MG63 (cell line): Measurements from ENCODE around the gene LARP1. TPM values are rescaled to one million over a fixed set of nuclear protein-coding genes. Genes with fewer than 3 reads are reported as not detected.
"Not testable (repeated sequence)": the region's sequence is repeated elsewhere in the genome, so short reads cannot be mapped to it uniquely, and the experiment has no call there.

ENCODE experiments used
- DNase-seq: peaks from one replicate; pipeline ENCODE4 v3.0.0-alpha.2; 2020
- H3K27me3 ChIP-seq: fragments of 250-450 bp; sonication (Bioruptor Pico); 2 replicates; pipeline ENCODE4 v1.5.1; 2020; ENCODE audit warnings: mild to moderate bottlenecking, moderate library complexity
- H3K36me3 ChIP-seq: fragments of 250-450 bp; sonication (Bioruptor Pico); 2 replicates; pipeline ENCODE4 v1.5.1; 2020; ENCODE audit warnings: mild to moderate bottlenecking, moderate library complexity
- H3K4me3 ChIP-seq: fragments of 250-450 bp; sonication (Bioruptor Pico); 2 replicates; pipeline ENCODE4 v1.5.1; 2020; ENCODE audit warnings: mild to moderate bottlenecking, moderate library complexity
- H3K9me3 ChIP-seq: fragments of 250-450 bp; sonication (Bioruptor Pico); 2 replicates; pipeline ENCODE4 v1.5.1; 2020; ENCODE audit warnings: mild to moderate bottlenecking, moderate library complexity
- total RNA-seq: library from RNA; depleted of rRNA; stranded (reverse); fragments of >200 nt; shearing (Covaris generic); gene quantifications from 2 replicates; pipeline ENCODE4 v1.2.3, GENCODE V29; 2014; ENCODE audit warnings: low replicate concordance

LARP1 gene
- total RNA-seq, 1 experiment from 2014 or later, result 36.5 TPM

DNA sequence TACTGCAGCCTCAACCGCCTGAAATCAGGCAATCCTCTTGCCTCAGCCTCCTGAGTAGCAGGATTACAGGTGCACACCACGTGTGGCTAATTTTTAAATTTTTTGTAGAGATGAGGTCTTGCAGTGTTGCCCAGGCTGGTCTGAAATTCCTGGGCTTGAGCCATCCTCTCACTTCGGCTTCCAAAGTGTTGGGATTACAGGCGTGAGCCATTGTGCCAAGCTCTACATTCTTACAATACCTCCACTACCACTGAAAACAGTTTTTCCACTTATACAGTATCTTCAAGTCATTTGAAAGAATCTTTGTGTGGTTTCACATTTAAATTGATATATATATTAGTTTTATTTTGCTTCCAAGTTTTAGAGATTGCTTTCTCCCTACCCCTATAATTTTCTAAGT is 42.6 kb downstream of the LARP1 start:
- H3K27me3 ChIP-seq, result no peaks in the 10 kb centered on the region
- no peak overlapping the region for H3K4me3 ChIP-seq
- DNase-seq, result no peak
- H3K36me3 ChIP-seq, result peaks cover 94% of the 10 kb centered on the region
- no peaks in the 10 kb centered on the region for H3K9me3 ChIP-seq

DNA sequence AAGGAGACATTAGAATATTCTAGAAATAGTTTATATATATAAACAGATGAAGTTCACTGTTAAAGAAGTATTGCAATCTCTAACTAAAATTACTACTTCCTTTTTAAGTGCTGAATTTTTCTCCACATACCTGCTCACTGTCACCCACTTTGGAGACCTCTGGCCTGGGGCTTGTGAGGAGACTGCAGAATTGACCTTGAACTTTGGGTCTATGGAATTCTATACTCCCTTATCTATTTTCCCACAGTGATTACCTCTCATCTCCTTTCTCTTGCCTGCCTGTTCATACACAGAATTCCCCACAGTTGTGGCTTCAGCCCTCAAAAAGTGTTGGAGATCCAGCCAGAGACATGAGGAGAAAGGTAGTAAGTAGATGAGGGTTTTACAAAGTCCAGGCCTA is 45.4 kb downstream of the LARP1 start:
- H3K27me3 ChIP-seq, result no peaks in the 10 kb centered on the region
- H3K4me3 ChIP-seq, result no peak overlapping the region
- DNase-seq, result no peak
- peaks cover 94% of the 10 kb centered on the region for H3K36me3 ChIP-seq
- H3K9me3 ChIP-seq, result no peaks in the 10 kb centered on the region

DNA sequence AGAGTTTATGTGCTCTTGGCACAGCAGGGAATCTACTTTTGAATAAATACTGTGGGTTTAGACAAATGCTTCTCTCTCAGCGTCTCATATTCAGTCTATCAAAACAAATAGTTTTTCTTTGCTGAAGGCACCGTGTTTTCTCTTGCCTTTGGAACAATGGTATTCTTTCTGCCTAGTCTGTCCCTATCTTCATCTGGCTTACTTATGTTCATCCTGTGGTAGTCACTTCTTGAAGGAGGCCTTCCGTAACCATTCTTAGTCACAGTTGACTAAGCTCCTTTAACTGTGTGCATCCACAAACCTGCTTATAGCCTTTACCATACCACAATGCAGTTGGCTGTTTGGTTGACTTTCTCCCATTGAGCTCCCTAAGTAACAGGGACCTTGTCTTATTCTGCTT is 45.9 kb downstream of the LARP1 start:
- no peak overlapping the region for H3K4me3 ChIP-seq
- no peak for DNase-seq
- H3K36me3 ChIP-seq, result peaks cover 99% of the 10 kb centered on the region
- no peaks in the 10 kb centered on the region for H3K9me3 ChIP-seq
- no peaks in the 10 kb centered on the region for H3K27me3 ChIP-seq

DNA sequence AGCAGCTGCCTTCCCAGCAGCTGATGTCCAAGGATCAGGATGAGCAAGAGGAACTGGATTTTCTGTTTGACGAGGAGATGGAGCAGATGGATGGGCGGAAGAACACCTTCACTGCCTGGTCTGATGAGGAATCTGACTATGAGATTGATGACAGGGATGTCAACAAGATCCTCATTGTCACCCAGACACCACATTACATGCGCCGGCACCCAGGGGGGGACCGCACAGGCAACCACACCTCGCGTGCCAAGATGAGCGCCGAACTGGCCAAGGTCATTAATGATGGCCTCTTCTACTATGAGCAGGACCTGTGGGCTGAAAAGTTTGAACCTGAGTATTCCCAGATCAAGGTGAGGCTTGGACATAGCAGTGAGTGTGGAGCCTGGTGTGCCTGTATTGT is 46.9 kb downstream of the LARP1 start:
- Histone ChIP-seq H3K4me3 (no peak overlapping the region), H3K9me3 (no peaks in the 10 kb centered on the region), H3K36me3 (peaks cover 100% of the 10 kb centered on the region), H3K27me3 (no peaks in the 10 kb centered on the region)
- no peak for DNase-seq

DNA sequence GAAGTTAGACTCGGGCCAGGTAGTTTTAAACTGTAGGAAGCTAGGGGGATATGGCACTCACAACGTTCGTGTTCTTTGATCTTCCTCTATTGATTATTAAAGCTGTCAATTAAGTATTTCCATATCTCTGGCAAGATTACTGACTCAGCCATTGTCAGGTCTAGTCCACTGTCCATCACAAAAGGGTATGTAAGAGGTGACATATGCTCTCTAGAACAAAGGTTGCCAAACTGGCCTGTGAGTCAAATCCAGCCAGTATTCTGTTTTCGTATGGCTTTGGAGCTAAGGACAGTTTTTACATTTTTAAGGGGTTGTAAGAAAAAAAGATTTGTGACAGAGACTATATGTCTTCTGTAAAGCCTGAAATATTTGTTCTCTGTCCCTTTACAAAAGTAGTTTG is 51.0 kb downstream of the LARP1 start:
- H3K27me3 ChIP-seq, result no peaks in the 10 kb centered on the region
- no peak for DNase-seq
- H3K36me3 ChIP-seq, result peaks cover 96% of the 10 kb centered on the region
- H3K4me3 ChIP-seq, result no peak overlapping the region
- H3K9me3 ChIP-seq, result no peaks in the 10 kb centered on the region

DNA sequence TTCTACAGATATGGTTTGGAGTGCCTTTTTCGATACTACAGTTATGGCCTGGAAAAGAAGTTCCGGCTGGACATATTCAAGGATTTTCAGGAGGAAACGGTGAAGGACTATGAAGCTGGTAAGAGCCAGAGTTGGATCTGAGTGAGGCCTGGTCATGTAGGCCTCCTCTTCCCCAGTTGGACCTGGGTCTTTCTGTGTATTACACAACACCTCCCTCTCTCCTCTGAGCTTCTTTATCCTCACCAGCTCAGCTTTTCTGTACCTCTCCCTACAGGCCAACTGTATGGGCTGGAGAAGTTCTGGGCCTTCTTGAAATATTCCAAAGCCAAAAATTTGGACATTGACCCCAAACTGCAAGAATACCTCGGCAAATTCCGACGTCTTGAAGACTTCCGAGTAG is 56.1 kb downstream of the LARP1 start:
- peaks cover 95% of the 10 kb centered on the region for H3K36me3 ChIP-seq
- H3K27me3 ChIP-seq, result no peaks in the 10 kb centered on the region
- no peak overlapping the region for H3K4me3 ChIP-seq
- DNase-seq, result no peak
- no peaks in the 10 kb centered on the region for H3K9me3 ChIP-seq

DNA sequence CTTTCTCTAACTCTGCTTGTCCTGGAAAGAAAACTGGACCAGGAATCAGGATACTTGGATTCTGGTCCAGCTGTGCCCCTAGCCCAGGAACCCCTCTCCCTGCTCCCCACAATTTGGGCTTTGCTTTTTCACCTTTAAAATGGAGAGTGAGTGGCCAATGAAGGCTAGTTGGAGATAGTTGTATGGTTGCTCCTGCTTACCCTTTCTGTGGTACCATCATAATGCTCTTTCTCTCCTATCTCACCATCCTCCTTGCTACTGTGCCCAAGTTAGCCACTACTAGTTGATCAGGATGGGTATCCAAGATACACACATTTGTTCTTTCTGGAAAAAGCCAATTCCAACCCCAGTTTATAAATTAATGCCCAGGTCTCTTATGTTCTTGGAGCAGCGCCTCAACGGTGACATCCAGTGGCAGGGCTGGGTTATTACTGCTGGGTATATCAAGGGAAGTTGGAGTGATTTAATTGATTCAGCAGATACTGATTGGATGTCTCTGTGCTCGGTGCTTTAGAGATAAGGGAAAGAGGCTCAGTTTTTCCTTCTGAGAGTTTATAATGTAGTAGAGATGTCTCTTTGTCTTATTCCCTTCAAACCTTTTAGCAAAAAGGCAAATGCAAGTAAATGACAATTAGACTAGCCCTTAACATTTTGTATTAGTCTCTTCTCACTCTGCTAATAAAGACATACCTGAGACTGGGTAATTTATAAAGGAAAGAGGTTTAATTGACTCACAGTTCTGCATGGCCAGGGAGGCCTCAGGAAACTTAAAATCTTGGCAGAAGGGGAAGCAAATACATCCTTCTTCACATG is 56.7 kb downstream of the LARP1 start:
- Histone ChIP-seq H3K27me3 (no peaks in the 10 kb centered on the region), H3K36me3 (peaks cover 93% of the 10 kb centered on the region), H3K9me3 (no peaks in the 10 kb centered on the region), H3K4me3 (no peak overlapping the region)
- peak; percentile 60 for DNase-seq

DNA sequence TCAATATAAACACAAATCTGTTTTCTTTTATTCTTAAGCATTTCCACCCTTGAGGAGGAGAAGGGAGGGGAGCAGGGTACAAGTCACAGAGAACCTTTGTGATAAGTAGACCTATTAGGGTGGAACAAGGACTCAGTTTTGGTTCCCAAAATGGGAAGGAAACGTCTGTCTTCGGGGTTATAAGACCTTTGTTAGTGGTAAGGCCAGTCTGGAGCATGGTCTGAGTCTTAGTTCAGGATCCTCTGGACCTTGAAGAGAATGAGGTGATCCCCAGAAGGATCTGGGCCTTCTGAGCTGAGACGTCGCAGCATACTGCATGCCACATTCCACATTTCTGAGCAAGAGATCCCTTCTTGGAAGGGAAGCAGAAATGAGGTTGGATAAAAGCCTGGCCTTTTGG is 58.0 kb downstream of the LARP1 start:
- Histone ChIP-seq H3K36me3 (peaks cover 93% of the 10 kb centered on the region), H3K9me3 (no peaks in the 10 kb centered on the region), H3K27me3 (no peaks in the 10 kb centered on the region), H3K4me3 (no peak overlapping the region)
- DNase-seq, result no peak

DNA sequence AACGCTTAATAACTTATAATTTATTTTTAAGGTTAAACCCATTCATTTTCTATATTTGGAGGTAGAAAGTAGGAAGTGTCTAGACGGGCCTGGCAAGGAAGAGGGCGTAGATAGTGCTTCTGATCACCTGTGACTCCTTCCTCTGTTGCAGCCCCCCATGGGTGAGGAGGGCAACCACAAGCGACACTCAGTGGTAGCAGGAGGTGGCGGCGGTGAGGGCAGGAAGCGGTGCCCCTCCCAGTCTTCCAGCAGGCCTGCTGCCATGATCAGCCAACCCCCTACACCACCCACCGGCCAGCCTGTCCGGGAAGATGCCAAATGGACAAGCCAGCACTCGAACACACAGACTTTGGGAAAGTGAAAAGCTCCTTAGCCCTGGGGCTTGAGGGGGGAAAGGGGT is 58.6 kb downstream of the LARP1 start:
- no peaks in the 10 kb centered on the region for H3K9me3 ChIP-seq
- no peak for DNase-seq
- no peak overlapping the region for H3K4me3 ChIP-seq
- H3K27me3 ChIP-seq, result no peaks in the 10 kb centered on the region
- peaks cover 93% of the 10 kb centered on the region for H3K36me3 ChIP-seq

DNA sequence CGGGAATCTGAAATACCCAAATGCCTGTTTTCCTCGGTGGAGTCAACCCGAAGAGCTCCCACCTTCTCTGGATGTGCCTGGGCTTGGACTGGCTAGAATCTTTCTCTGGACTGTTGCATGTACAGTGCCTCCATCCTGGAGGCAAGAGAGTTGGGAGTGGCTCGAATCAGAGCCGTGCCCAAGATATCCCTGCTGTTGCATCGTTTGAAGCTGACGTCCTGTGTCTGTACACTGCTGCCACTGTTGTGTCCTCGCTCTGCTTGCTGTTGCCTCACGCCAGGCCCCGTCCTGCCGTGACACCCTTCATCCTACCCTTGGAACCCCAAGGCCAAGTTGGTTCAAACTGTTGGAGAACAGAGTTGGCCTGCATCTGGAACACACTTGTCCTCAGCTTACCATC is 59.8 kb downstream of the LARP1 start:
- no peak overlapping the region for H3K4me3 ChIP-seq
- no peak for DNase-seq
- H3K9me3 ChIP-seq, result no peaks in the 10 kb centered on the region
- peaks cover 94% of the 10 kb centered on the region for H3K36me3 ChIP-seq
- no peaks in the 10 kb centered on the region for H3K27me3 ChIP-seq

DNA sequence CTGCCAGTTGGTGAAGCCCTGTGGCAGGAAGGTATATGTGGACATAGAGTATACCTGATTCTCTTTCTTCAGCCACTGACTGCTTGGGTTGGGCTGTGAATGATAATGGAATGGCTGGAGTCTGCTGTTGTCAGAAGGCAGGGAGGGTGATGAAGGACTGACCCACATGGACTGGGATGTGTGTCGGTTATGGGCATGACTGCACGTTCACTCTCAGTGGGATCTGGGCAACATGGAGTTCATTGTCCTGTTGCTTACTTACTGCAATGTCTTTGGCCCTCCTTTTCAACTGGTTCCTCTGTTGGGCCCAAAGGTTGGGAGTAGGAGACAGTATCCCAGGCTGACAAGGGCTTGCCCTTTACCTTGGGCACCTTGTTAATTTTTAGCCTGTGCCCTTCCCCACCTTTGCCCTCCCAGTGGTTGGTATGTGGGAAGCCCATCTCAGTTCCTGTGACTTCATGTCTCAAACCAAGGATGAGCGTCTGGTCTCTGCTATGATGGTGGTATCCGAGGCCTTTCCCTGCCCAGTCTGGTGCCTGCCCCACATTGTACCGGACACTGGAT is 60.6 kb downstream of the LARP1 start:
- peaks cover 96% of the 10 kb centered on the region for H3K36me3 ChIP-seq
- no peak for DNase-seq
- H3K9me3 ChIP-seq, result no peaks in the 10 kb centered on the region
- no peaks in the 10 kb centered on the region for H3K27me3 ChIP-seq
- H3K4me3 ChIP-seq, result no peak overlapping the region

DNA sequence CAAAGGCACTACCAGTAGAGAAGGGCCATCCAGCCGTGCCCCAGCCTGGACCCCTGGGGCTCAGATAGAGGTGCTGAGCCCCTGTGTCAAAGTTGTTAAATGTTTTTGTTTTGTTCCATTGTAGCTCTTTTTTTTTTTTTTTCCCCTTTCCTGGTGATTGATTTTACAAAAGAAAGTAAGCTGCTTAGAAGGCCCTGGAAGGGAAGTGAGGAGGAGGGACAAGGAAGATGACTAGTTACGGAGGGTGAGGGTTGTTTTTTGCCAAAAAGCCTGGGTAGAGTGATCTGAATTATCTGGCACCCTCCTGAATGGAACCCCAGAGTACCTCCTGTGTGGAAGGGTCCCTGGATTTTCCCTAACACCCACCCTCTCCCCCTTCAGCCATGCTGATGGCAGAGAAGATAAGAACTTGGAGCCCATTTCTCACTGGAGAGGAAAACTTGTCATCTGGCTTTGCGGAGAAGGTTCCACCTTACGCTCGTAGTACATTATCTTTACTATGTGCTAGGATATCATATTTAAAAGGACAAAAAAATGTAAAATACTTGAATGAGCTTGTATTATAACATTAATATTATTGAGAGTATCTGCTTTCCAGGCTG is 61.8 kb downstream of the LARP1 start:
- Histone ChIP-seq H3K36me3 (peaks cover 96% of the 10 kb centered on the region), H3K4me3 (no peak overlapping the region), H3K27me3 (no peaks in the 10 kb centered on the region), H3K9me3 (no peaks in the 10 kb centered on the region)
- no peak for DNase-seq

DNA sequence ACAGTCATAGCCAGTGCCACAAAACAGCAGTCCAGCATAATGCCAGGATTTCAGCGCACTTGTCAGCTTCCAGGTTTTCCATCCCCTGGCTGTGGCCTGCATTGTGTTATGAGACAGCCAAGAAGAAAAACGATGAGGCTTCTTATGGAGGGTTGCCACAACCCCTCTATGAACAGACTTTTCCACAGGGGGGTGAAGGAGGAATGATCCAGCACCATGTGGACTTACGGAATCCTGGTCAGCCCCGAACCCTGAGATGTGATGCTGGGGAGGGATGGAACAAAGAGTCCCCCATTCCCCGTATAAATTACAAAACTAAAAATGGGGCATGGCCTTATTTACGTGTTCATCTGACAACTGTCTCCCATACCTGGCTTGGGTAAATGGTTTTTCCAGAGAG is 62.6 kb downstream of the LARP1 start:
- no peaks in the 10 kb centered on the region for H3K27me3 ChIP-seq
- H3K4me3 ChIP-seq, result no peak overlapping the region
- peaks cover 97% of the 10 kb centered on the region for H3K36me3 ChIP-seq
- no peaks in the 10 kb centered on the region for H3K9me3 ChIP-seq
- no peak for DNase-seq

DNA sequence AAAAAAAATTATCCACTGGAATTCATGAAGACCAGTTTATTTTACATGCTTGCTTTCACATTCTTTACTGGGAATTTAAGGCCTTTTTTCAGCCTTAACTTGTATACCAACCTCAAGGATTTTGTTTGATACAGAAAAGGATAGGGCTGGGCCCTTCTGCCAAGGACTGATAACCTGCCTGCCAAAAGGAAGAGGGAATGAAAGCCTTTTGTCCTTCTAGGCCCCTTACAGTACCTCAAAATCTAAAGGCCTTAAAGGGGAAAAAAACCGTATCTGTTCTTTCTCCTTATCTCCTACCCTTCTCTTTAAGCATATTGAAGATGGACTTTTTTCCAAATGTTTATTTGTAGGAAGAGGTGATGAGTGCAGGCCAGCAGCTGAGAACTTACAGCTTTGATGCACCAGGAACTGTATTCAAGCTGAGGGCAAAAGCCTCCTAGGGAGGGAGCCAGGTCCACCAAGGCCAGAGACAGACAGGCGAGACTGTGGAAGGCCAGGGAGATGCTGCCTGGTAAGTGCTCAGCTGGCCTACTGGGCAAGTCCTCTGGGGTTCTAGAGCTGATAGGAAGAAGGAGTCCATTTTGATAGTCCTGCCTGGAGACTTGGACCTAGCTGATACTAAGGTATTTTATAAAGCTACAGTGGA is 63.4 kb downstream of the LARP1 start:
- Histone ChIP-seq H3K36me3 (peaks cover 94% of the 10 kb centered on the region), H3K4me3 (no peak overlapping the region), H3K27me3 (no peaks in the 10 kb centered on the region), H3K9me3 (no peaks in the 10 kb centered on the region)
- no peak for DNase-seq

DNA sequence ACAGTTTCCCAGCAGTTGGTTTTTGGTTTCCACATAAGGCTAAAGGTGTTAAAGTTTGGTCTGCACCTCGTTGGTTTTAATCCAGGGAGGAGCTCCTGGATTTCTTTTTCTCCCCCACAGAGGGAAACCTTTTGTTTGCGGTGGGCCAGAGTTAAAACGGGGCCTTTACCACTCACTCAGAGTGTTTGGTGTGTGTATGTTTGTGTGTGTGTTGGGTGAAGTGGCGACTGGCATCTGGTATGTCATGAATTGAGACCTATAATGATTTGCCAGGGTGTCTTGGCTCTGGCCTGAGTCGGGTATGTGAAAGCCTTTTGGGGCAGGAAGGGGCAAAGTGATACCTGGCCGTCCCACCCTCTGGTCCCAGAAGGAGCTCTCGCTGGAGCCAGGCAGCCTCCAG is 64.4 kb downstream of the LARP1 start:
- Histone ChIP-seq H3K27me3 (no peaks in the 10 kb centered on the region), H3K9me3 (no peaks in the 10 kb centered on the region), H3K36me3 (peaks cover 94% of the 10 kb centered on the region), H3K4me3 (no peak overlapping the region)
- no peak for DNase-seq

DNA sequence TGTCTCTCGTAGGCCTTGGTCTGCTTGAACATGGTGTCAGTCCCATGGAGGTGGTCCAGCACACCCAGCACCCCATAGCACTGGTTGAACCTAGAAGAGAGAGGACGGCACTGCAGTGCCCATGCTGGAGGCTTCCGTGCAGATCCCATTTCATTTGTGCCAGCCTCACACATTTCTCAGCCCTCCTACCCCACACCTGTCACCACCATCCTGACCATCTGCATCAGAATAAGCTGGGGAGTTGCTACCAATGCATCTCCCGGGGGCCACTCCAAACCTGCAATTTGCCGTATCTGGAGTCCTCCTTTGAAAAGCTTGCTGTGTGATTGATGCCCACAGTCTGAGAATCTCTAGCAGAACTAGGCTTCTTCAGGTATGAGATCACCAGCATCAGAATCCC is 65.2 kb downstream of the LARP1 start:
- DNase-seq, result no peak
- H3K9me3 ChIP-seq, result no peaks in the 10 kb centered on the region
- H3K4me3 ChIP-seq, result no peak overlapping the region
- peaks cover 91% of the 10 kb centered on the region for H3K36me3 ChIP-seq
- no peaks in the 10 kb centered on the region for H3K27me3 ChIP-seq

DNA sequence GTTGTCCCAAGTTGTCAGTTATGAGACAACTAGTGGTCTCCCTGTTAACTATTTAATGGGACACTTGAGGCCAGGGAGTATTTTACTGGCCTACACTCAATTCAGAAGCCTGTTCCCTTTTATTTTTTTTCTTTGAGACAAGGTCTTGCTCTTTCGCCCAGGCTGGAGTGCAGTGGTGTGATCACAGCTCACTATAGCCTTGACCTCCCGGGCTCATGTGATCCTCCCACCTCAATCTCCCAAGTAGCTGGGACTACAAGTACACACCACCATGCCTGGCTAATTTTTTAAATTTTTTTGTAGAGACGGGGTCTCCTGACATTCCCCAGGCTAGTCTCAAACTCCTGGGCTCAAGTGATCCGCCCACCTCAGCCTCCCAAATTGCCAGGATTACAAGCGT is 67.7 kb downstream of the LARP1 start:
- not testable (repeated sequence) for DNase-seq, H3K9me3 ChIP-seq, H3K4me3 ChIP-seq, H3K27me3 ChIP-seq
- H3K36me3 ChIP-seq, result peaks cover 83% of the 10 kb centered on the region
